HK-2 (cell line): ENCODE results near the gene ADCK2.
"Not testable (repeated sequence)": the region's sequence is repeated elsewhere in the genome, so short reads cannot be mapped to it uniquely, and the experiment has no call there.

ENCODE experiments used
- DNase-seq: peaks from one replicate; pipeline ENCODE4 v3.0.0-alpha.2; 2018; ENCODE audit not compliant: unreplicated experiment

ADCK2 gene

DNA sequence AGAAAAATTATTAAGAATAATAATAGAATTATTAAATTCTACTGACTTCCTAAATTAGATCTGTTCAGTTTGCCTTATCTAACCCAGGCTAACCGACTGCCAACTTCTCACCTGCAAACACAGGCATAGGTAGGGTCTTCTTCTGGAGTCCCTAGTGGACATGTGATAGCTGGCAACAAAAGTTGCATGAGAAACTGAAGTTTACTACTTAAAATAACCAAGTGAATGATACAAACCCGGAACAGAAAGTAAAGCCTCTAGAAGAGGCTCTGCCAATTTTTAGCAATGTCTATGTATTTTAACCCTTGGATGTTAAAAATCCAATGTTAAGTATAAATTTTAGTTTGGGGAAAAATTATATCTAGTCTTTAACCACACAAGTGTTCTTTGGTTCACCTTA is 61.4 kb downstream of the ADCK2 start:
- no peak for DNase-seq

DNA sequence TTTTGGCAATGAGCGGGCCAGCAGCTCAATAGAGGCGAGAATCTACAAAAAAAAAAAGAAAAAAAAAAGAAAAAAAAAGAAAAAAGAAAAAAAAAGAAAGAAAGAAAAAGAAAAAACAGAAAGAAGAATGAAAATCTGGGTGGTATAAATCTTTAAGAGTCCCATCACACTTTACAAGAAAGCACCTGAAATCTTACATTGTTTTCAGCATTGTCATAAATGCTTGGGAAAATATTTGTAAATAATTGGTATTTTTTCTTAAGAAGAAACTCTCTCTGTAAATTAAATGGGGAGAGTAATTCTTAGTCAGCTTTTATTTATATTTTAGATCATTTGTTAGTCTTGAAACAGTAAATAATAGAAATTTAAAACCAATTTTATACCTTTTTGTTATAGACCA is 62.0 kb downstream of the ADCK2 start:
- no peak for DNase-seq

DNA sequence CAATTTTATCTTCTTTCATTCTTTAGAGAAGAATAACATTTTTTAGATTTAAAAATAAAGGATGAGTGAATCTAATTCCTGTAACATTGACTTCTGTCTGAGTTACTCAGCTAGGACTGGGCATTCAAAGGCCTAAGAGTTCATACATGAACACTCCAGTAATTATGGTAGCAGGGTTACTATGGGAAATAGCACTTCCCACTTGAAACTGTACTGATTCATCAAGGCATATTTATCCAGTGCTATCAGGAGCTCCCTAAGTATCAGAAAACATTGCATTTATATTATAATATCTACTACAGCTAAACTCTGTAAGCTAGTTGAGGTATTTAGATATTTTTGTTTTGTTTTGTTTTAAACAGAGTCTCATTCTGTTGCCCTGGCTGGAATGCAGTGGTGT is 65.5 kb downstream of the ADCK2 start:
- DNase-seq = no peak

DNA sequence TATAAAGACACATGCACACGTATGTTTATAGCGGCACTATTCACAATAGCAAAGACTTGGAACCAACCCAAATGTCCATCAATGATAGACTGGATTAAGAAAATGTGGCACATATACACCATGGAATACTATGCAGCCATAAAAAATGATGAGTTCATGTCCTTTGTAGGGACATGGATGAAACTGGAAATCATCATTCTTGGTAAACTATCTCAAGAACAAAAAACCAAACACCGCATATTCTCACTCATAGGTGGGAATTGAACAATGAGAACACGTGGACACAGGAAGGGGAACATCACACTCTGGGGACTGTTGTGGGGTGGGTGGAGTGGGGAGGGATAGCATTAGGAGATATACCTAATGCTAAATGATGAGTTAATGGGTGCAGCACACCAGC is 70.5 kb downstream of the ADCK2 start:
- DNase-seq = not testable (repeated sequence)

DNA sequence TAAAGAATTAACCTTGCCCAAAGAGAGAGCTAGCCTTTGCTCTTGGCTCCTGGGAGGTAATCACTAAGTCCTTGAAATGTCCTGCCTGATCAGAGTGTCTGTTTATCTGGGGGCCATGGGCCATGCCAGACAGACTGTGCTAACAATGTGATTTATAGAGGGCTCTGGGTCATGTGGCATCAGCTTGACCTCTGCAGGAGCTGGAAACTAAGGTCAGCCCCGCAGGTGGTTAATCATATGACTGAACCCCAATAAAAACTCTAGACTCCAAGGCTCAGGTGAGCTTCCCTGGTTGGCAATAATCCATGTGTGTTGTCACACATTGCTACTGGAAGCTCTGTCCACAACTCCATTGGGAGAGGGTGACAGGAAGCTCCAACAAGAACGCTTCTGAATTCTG is 71.3 kb downstream of the ADCK2 start:
- no peak for DNase-seq
